ENCODE results near the gene METTL8. TPM values are rescaled to one million over a fixed set of nuclear protein-coding genes. Genes with fewer than 3 reads are reported as not detected.

The METTL8 gene
- polyA plus RNA-seq, 1 of the 3 experiments (the other 2 are of a cell fraction), result 5.1 TPM

DNA sequence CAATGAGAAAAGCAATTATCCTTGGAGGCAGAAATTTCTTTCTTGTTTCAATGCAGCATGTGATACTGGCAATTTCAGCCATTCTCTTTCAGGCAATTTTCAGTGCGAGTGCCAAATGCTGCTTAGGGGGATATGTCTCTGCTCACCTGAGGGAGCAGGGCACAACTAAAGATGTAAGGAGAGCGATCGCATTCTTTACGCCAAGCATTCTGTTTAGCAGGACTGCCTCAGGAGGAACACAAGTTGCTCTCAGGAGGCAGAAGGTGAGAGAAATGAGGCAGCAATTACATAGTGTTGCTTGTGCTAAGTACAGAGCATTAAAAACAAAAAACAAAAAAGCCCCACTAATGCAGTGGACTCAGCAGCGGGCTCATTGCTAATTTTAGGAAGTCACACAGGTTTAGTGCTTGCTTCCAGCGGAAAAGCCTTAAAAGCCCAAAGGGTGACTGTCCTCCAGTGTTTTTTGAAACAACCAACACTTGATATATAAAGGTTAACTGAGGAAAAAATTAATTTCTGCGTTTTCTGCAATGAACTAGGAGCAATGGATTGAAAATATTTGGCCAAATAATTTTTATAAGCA, 116.9 kb downstream of the METTL8 start:
- Histone ChIP-seq H3F3A (replicated peaks; ENCODE audit: insufficient read depth) (no peaks in the 10 kb centered on the region), H3K79me2 (ENCODE audit: insufficient read depth) (no peaks in the 10 kb centered on the region), H3K4me2 (no peak overlapping the region), H3K36me3 (replicated peaks in 1 of 2; ENCODE audit: control insufficient read depth in 1 of 2, insufficient read depth in 2 of 2, low read length in 1 of 2) (peaks cover 0 to 12% of the 10 kb centered on the region in 2 experiments), H2AFZ (ENCODE audit: low read depth) (no peak overlapping the region), H3K4me3 (ENCODE audit: low read depth in 2 of 2, low read length in 1 of 2) (no peak overlapping the region), H3K27ac (ENCODE audit: low read depth in 2 of 2, low read length in 1 of 2) (no peak overlapping the region), H3K9me2 (no peaks in the 10 kb centered on the region), H3K27me3 (ENCODE audit: insufficient read depth) (no peaks in the 10 kb centered on the region), H3K9me3 (no peaks in the 10 kb centered on the region), H4K20me1 (ENCODE audit: insufficient read depth) (no peaks in the 10 kb centered on the region), H3K9ac (no peak overlapping the region), H3K4me1 (ENCODE audit: control insufficient read depth in 1 of 2, insufficient read depth in 2 of 2, low read depth in 1 of 2, low read length in 1 of 2) (peaks cover 0 to 5% of the 10 kb centered on the region in 2 experiments; a peak in 1 of 4 replicates)
- POLR2A ChIA-PET, result no interaction called here
- WGBS (ENCODE audit: low lambda C conversion rate), result 98% methylated on average over 7 of the region's 7 CpGs
- TF ChIP-seq ELF1 (IDR thresholded peaks at IDR 0.05), result no peak
- no peak for TF ChIP-seq POLR2AphosphoS5 (IDR thresholded peaks at IDR 0.05; ENCODE audit: low read depth, low read length)
- no peak for TF ChIP-seq GABPA (IDR thresholded peaks at IDR 0.05; ENCODE audit: low read depth)
- no peak for TF ChIP-seq FOXM1 (IDR thresholded peaks at IDR 0.05; ENCODE audit: low read depth)
- no peak for TF ChIP-seq RXRA (IDR thresholded peaks at IDR 0.05; ENCODE audit: borderline replicate concordance, low read depth)
- TF ChIP-seq EZH2phosphoT487 (IDR thresholded peaks at IDR 0.05; ENCODE audit: borderline replicate concordance, low read depth), result no peak
- TF ChIP-seq, protein P1, sequence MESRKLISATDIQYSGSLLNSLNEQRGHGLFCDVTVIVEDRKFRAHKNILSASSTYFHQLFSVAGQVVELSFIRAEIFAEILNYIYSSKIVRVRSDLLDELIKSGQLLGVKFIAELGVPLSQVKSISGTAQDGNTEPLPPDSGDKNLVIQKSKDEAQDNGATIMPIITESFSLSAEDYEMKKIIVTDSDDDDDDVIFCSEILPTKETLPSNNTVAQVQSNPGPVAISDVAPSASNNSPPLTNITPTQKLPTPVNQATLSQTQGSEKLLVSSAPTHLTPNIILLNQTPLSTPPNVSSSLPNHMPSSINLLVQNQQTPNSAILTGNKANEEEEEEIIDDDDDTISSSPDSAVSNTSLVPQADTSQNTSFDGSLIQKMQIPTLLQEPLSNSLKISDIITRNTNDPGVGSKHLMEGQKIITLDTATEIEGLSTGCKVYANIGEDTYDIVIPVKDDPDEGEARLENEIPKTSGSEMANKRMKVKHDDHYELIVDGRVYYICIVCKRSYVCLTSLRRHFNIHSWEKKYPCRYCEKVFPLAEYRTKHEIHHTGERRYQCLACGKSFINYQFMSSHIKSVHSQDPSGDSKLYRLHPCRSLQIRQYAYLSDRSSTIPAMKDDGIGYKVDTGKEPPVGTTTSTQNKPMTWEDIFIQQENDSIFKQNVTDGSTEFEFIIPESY (IDR thresholded peaks at IDR 0.05; ENCODE audit: borderline replicate concordance, low read depth), result no peak
- TF ChIP-seq, protein P2, sequence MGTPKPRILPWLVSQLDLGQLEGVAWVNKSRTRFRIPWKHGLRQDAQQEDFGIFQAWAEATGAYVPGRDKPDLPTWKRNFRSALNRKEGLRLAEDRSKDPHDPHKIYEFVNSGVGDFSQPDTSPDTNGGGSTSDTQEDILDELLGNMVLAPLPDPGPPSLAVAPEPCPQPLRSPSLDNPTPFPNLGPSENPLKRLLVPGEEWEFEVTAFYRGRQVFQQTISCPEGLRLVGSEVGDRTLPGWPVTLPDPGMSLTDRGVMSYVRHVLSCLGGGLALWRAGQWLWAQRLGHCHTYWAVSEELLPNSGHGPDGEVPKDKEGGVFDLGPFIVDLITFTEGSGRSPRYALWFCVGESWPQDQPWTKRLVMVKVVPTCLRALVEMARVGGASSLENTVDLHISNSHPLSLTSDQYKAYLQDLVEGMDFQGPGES (IDR thresholded peaks at IDR 0.05; ENCODE audit: low read depth, low read length), result no peak
- no peak for TF ChIP-seq TAF1 (IDR thresholded peaks at IDR 0.05; ENCODE audit: borderline replicate concordance, low read depth, low read length)
- no peak for TF ChIP-seq CHD2 (IDR thresholded peaks at IDR 0.05; ENCODE audit: low read length, partially characterized antibody)
- no peak for TF ChIP-seq NFIC (IDR thresholded peaks at IDR 0.05; ENCODE audit: borderline replicate concordance)
- CTCF ChIA-PET, result interaction anchor here (1.7 kb wide), 1 partner anchor 99 kb away, joined by 4 read pairs; no protein-coding TSS in a partner anchor
- DNase-seq, result no peak

DNA sequence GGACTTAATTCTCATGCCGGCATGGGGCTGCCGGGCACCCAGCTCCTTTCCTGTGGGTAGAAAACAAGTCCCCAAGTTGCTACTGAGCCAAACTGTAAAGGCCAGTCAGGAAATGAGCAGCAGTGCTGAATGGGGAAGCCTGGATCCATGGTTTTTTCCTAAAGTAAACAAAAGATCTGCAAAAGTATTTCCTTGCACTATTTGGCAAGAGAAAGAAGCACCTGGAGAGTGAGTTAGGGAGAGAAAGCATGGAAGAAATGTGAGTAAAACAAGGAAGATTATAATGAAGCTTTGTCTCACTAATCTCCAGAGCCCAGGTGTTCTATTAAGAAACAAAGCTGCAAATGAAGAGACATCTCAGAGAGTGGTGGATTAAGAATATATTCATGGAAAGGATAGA, 117.6 kb downstream of the METTL8 start:
- CTCF ChIA-PET, result interaction anchor here (1.7 kb wide), 1 partner anchor 100 kb away, joined by 4 read pairs; no protein-coding TSS in a partner anchor
- 92% methylated on average over 2 of the region's 2 CpGs for WGBS (ENCODE audit: low lambda C conversion rate)

More for the DNA sequence above, 117.6 kb downstream of the METTL8 start:
- Histone ChIP-seq H3K9me2 (no peaks in the 10 kb centered on the region), H3K36me3 (replicated peaks in 1 of 2; ENCODE audit: control insufficient read depth in 1 of 2, insufficient read depth in 2 of 2, low read length in 1 of 2) (peaks cover 0 to 12% of the 10 kb centered on the region in 2 experiments), H3K4me3 (ENCODE audit: low read depth in 2 of 2, low read length in 1 of 2) (no peak overlapping the region), H3K4me1 (ENCODE audit: control insufficient read depth in 1 of 2, insufficient read depth in 2 of 2, low read depth in 1 of 2, low read length in 1 of 2) (peaks cover 0 to 5% of the 10 kb centered on the region in 2 experiments; a peak in 1 of 4 replicates), H3F3A (replicated peaks; ENCODE audit: insufficient read depth) (no peaks in the 10 kb centered on the region), H3K9me3 (no peaks in the 10 kb centered on the region), H3K4me2 (no peak overlapping the region), H4K20me1 (ENCODE audit: insufficient read depth) (no peaks in the 10 kb centered on the region), H3K79me2 (ENCODE audit: insufficient read depth) (no peaks in the 10 kb centered on the region), H3K27me3 (ENCODE audit: insufficient read depth) (no peaks in the 10 kb centered on the region), H2AFZ (ENCODE audit: low read depth) (no peak overlapping the region), H3K27ac (ENCODE audit: low read depth in 2 of 2, low read length in 1 of 2) (no peak overlapping the region), H3K9ac (no peak overlapping the region)
- POLR2A ChIA-PET, result no interaction called here
- no peak for DNase-seq
- no peak for TF ChIP-seq NRF1 (IDR thresholded peaks at IDR 0.05; ENCODE audit: low read depth, low read length)
- TF ChIP-seq, protein P1 (IDR thresholded peaks at IDR 0.05; ENCODE audit: borderline replicate concordance, low read depth), result no peak
